SK-N-MC (cell line): ENCODE measurements around the gene DISC1.

Experiments used
- DNase-seq: peaks from one replicate; pipeline ENCODE4 v3.0.0-alpha.2; 2011; ENCODE audit warnings: low read depth, low spot score
- H3K27ac ChIP-seq: fragments of 200-600 bp; sonication (generic); 2 replicates; pipeline ENCODE4 v1.5.1; 2016; ENCODE audit warnings: mixed run types
- H3K36me3 ChIP-seq: fragments of 200-600 bp; sonication (generic); 2 replicates; pipeline ENCODE4 v1.6.1; 2017; ENCODE audit warnings: antibody characterized with exemption, low read length, mixed read lengths; ENCODE audit not compliant: insufficient read depth
- H3K4me3 ChIP-seq: fragments of 200-600 bp; sonication (generic); 2 replicates; pipeline ENCODE4 v1.5.1; 2016
- H3K9ac ChIP-seq: fragments of 200-600 bp; sonication (generic); 2 replicates; pipeline ENCODE4 v1.8.0; 2017; ENCODE audit warnings: mixed run types, mixed read lengths; ENCODE audit not compliant: insufficient read length
- H3K9me3 ChIP-seq: fragments of 200-600 bp; sonication (generic); 2 replicates; pipeline ENCODE4 v1.6.1; 2017; ENCODE audit warnings: low read depth, mild to moderate bottlenecking, antibody characterized with exemption, low read length, moderate library complexity, mixed read lengths
- EZH2 ChIP-seq: fragments of 200-600 bp; sonication (generic); IDR thresholded peaks from one replicate; pipeline ENCODE4 v1.6.1; 2017; ENCODE audit warnings: antibody characterized with exemption
- FOXP2 ChIP-seq: optimal IDR thresholded peaks from 2 replicates; pipeline ENCODE3; 2011; ENCODE audit warnings: mild to moderate bottlenecking, moderate library complexity; ENCODE audit not compliant: insufficient read depth; ENCODE audit errors: extremely low read length, control extremely low read depth
- POLR2AphosphoS5 ChIP-seq: IDR thresholded peaks from 2 replicates; pipeline ENCODE4 v1.6.1; 2012; ENCODE audit warnings: mild to moderate bottlenecking, low read depth, low read length, borderline replicate concordance

The DISC1 gene

GRCh38 chr1:231871878-231872277, 245.3 kb downstream of the DISC1 start:
- Histone ChIP-seq H3K4me3 (no peak overlapping the region), H3K9ac (no peak overlapping the region), H3K36me3 (no peaks in the 10 kb centered on the region), H3K27ac (no peak overlapping the region), H3K9me3 (no peaks in the 10 kb centered on the region)
- DNase-seq = no peak
- TF ChIP-seq FOXP2 (no peak), POLR2AphosphoS5 (no peak), EZH2 (no peak)

- no peak for DNase-seq
- Histone ChIP-seq H3K9ac (no peak overlapping the region), H3K27ac (no peak overlapping the region), H3K4me3 (no peak overlapping the region), H3K36me3 (no peaks in the 10 kb centered on the region), H3K9me3 (no peaks in the 10 kb centered on the region)
- TF ChIP-seq FOXP2 = no peak
- TF ChIP-seq POLR2AphosphoS5 = no peak
- TF ChIP-seq EZH2 = no peak
Measured at GRCh38 chr1:231872461-231872910, 245.9 kb downstream of the DISC1 start.

- DNase-seq = no peak
- no peaks in the 10 kb centered on the region for H3K36me3 ChIP-seq
- no peaks in the 10 kb centered on the region for H3K9me3 ChIP-seq
- no peak overlapping the region for H3K4me3 ChIP-seq
- no peak overlapping the region for H3K9ac ChIP-seq
- TF ChIP-seq POLR2AphosphoS5 = no peak
- H3K27ac ChIP-seq = no peak overlapping the region
Measured at GRCh38 chr1:231878737-231879136, 252.1 kb downstream of the DISC1 start.

GRCh38 chr1:231879296-231879695, 252.7 kb downstream of the DISC1 start:
- Histone ChIP-seq H3K27ac (no peak overlapping the region), H3K9ac (no peak overlapping the region), H3K9me3 (no peaks in the 10 kb centered on the region), H3K36me3 (no peaks in the 10 kb centered on the region), H3K4me3 (no peak overlapping the region)
- DNase-seq = no peak
- TF ChIP-seq FOXP2 (no peak), EZH2 (no peak), POLR2AphosphoS5 (no peak)

- TF ChIP-seq POLR2AphosphoS5 (no peak), FOXP2 (no peak), EZH2 (no peak)
- no peak overlapping the region for H3K27ac ChIP-seq
- no peak overlapping the region for H3K4me3 ChIP-seq
- H3K9me3 ChIP-seq = no peaks in the 10 kb centered on the region
- H3K9ac ChIP-seq = no peak overlapping the region
- DNase-seq = no peak
- no peaks in the 10 kb centered on the region for H3K36me3 ChIP-seq
Measured at GRCh38 chr1:231882333-231882732, 255.7 kb downstream of the DISC1 start.

- Histone ChIP-seq H3K4me3 (no peak overlapping the region), H3K27ac (no peak overlapping the region), H3K9ac (no peak overlapping the region), H3K36me3 (no peaks in the 10 kb centered on the region), H3K9me3 (no peaks in the 10 kb centered on the region)
- DNase-seq = no peak
- TF ChIP-seq EZH2 (no peak), POLR2AphosphoS5 (no peak), FOXP2 (no peak)
Measured at GRCh38 chr1:231882790-231883189, 256.2 kb downstream of the DISC1 start.

GRCh38 chr1:231883382-231883781, 256.8 kb downstream of the DISC1 start:
- Histone ChIP-seq H3K9ac (no peak overlapping the region), H3K27ac (no peak overlapping the region), H3K36me3 (no peaks in the 10 kb centered on the region), H3K9me3 (no peaks in the 10 kb centered on the region), H3K4me3 (no peak overlapping the region)
- DNase-seq = no peak
- no peak for TF ChIP-seq POLR2AphosphoS5
- no peak for TF ChIP-seq EZH2
- TF ChIP-seq FOXP2 = no peak

GRCh38 chr1:231885209-231885854, 258.7 kb downstream of the DISC1 start:
- Histone ChIP-seq H3K9ac (no peak overlapping the region), H3K27ac (no peak overlapping the region), H3K9me3 (no peaks in the 10 kb centered on the region), H3K36me3 (no peaks in the 10 kb centered on the region), H3K4me3 (no peak overlapping the region)
- TF ChIP-seq EZH2 (no peak), FOXP2 (no peak), POLR2AphosphoS5 (no peak)
- DNase-seq = no peak

GRCh38 chr1:231887166-231887565, 260.6 kb downstream of the DISC1 start:
- no peak for TF ChIP-seq FOXP2
- no peak for TF ChIP-seq POLR2AphosphoS5
- no peak for TF ChIP-seq EZH2
- no peak for DNase-seq
- H3K4me3 ChIP-seq = no peak overlapping the region
- no peak overlapping the region for H3K27ac ChIP-seq
- H3K9ac ChIP-seq = no peak overlapping the region
- no peaks in the 10 kb centered on the region for H3K9me3 ChIP-seq
- H3K36me3 ChIP-seq = no peaks in the 10 kb centered on the region

GRCh38 chr1:231887866-231888265, 261.3 kb downstream of the DISC1 start:
- H3K9me3 ChIP-seq = no peaks in the 10 kb centered on the region
- H3K4me3 ChIP-seq = no peak overlapping the region
- no peaks in the 10 kb centered on the region for H3K36me3 ChIP-seq
- no peak overlapping the region for H3K9ac ChIP-seq
- no peak for DNase-seq
- H3K27ac ChIP-seq = no peak overlapping the region
- TF ChIP-seq POLR2AphosphoS5 (no peak), FOXP2 (no peak), EZH2 (no peak)
